Measurements from ENCODE around the gene BIRC6.
A peak's percentile ranks its signal among the peaks of the same experiment; 100 is the strongest.
"Not testable (repeated sequence)": the region's sequence is repeated elsewhere in the genome, so short reads cannot be mapped to it uniquely, and the experiment has no call there.

Gene BIRC6

DNA sequence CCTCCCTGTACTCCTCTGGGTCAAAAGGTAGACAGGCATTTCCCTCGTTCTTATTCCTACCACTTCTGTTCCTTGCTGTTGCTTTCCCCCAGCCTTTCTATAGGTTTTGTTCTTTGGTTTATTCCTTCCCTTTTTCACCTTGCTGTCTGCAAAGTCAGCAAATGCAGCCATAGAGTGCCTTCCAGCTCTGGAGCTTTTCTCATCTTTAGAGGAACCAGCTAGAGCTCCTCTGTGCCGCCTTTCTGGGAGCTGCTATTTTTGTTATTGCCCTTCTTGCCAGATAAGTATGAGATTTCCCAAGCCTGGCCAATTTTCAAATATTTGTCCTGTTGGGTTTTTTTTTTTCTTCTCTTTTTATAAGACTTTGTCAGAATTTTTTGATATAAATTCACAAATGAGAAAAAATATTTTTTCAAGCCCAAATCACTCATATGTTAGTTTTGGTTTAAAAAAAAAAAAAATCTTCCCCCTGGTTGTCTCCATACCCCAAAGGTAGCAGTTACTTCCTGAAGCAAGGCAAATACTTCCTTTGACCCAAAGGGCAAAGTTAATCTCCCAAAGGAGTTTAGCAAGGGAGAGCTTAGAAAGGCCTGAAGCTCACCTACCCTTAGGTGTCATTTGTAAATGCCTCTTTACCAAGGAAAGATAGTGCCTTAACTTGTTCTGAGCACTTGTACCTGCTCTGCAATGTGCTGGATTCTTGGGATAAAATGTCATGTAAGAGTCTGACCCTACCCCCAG, 265.9 kb downstream of the BIRC6 start:
- DNase-seq: no peak

DNA sequence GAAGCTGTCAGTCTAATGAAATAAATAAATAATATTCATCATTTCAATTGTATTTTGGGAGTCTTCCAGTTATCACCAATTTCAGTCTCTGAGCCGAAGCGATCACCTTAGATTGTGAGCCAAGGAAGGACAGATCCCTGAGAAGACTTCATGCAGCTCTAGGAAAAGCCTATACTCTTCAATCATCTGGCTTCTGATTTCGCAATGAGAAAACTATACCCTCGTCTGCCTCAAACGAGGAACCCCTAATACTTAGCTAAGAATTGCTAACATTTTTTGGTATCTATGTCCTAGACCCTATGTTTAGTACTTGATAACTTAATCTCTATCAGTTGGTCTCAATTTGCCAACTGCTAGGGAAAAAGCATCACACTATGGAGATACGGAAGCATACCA, 266.5 kb downstream of the BIRC6 start:
- no peak for DNase-seq

DNA sequence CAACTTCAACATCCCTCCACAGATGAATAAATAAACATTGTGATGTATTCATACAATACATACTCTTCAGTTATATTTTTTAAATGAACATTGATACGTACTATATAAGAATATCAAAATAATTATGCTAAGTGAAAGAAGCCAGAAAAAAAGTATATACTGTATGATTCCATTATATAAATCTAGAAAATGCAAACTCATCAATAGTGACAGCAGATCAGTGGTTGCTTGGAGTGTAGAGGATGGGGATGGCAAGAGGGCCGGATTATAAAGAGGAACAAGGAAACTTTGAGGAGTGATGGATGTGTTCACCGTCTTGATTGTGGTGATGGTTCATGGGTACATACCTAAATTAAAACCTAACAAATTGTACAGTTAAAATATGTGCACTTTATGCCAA, 268.0 kb downstream of the BIRC6 start:
- no peak for DNase-seq

DNA sequence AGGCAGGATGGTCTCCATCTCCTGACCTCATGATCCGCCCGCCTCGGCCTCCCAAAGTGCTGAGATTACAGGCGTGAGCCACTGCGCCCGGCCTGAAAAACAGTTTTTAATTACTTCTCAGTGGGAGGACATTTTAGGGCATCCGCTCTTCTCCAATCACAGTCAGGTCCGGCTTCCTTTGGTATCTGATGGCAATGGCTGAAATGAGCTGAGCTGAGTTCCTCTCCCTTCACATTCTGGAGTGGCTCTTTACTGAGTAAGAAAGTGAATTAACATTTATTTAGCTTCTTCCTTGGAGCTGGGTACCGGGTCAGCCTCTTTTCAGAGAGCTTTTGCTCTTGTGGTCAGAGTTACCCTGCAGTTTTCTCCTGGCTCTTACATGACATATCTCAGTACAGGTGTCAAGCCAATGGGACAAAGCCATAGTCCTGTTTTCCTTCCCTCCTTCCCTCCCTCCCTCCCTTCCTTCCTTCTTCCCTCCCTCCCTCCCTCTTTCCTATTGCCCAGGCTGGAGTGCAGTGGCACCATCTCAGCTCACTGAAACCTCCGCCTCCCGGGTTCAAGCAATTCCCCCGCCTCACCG, 269.9 kb downstream of the BIRC6 start:
- DNase-seq: no peak

DNA sequence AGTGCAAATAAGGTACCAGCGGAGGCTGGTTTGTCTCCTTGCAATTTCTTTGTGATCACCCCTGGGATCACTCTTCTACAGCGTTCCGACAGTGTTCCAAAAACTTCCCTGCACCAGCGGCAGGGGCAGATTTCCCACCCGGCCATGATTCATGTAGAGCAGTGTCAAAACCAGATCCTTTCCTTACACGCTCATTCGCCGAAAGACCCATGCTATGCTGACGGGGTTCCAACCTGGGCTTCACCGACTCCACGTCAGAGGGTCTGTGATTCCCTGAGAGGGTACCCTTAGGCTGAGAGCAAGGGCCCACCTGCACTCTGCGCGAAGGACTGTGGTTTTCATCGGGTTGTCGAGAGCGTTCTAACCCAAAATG, 270.6 kb downstream of the BIRC6 start:
- peak; percentile 36 for DNase-seq

DNA sequence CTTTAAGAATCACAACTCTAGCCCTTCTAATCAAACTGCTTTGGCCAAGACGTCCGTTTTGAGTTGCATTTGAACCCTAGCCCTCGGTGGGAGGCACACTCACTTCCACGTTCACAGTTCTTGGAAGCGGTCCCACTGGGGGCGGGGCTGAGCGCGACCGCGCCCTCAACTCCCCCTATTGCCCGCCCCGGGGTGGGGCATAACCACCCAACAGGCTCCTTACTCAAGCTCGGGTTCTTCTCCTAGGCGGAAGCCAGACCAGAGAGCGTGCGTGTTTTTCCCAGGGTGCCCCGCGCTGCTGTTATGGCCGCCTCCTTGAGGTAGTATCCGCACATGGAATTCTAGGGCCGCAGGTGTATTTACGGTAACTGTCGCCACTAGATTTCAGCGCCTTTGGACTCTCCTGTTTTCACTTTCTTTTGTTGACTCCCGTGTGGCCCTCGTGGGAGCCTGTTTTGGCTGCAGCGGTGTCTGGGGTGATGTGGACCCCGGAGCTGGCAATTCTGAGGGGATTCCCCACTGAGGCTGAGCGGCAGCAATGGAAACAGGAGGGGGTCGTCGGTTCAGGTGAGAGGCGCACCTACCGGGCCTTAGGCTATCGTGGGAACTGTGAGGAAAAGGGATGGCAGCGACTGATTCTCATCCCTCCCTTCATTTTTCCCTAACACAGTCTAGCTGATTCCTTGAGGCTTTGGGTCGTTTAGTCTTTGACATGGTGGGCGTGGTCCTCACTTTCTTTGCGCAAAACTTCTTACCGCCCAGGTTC, 271.2 kb downstream of the BIRC6 start, which contains the start of gene TTC27:
TTC27 (plus strand) TSS at position 237 of the 766 bp plus-strand sequence; CDS start at position 480, 243 bp downstream.
- peak; percentile 95 for DNase-seq

DNA sequence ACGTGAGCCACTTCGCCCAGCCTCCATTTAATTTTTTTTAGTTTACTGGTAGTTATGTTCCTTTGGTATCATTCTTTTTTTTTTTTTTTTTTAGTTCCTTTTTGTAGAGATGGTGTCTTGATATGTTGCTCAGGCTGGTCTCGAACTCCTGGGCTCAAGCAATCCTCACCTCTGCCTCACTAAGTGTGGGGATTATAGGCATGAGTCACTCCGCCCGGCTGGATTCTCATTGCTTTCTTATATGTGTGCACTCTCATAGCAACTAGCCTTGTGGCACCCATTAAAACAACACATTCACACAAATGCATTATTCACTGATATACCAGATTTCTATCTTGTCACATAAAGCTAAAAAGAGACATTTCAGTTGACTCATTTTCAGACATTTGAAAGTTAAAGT, 275.3 kb downstream of the BIRC6 start:
- no peak for DNase-seq

DNA sequence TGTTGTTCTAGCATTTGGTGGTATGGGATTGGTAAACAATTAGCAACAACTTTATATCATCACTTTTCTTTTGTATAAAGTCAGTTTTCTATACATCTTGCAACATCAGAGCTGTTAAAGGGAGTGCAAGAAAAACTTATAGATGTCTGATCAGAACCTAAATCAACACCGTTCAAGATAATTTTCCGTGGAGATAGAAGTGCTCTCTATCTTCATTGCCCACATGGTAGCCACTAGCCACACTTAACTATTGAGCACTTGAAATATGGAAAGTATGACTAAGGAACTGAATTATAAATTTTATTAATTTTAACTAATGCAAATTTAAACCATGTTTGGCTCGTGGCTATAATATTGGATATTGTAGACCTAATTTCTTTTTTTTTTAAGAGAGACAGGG, 276.2 kb downstream of the BIRC6 start:
- DNase-seq: no peak

DNA sequence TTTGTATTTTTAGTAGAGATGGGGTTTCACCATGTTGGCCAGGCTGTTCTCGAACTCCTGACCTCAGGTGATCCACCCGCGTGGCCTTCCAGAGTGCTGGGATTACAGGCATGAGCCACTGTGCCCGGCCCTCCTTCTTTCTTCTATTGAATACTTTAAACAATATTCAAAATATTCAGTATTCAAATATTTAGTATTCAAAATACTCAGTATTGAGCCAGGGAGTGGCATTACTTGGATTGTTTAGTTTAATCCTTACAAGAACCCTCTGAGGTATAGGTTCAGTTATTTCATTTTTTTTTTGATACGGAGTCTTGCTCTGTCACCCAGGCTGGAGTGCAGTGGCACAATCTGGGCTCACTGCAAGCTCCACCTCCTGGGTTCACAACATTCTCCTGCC, 281.7 kb downstream of the BIRC6 start:
- DNase-seq: not testable (repeated sequence)

DNA sequence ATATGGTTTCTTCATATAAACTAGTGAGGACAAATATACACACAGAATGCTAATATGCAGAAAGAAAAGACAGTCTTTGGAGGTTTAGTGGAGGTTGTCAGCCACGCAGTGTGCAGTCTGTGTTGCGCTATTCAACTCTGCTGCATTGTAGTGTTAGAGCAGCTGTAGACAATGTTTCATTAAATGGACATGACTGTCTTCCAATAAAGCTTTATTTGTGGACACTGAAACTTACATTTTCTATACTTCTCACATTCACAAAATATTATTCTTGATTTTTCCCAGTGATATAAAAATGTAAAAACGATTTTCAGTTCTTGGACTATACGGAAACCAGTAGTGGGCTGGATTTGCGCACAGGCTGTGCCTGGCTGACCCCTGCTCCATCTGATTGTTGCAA, 284.4 kb downstream of the BIRC6 start:
- no peak for DNase-seq

DNA sequence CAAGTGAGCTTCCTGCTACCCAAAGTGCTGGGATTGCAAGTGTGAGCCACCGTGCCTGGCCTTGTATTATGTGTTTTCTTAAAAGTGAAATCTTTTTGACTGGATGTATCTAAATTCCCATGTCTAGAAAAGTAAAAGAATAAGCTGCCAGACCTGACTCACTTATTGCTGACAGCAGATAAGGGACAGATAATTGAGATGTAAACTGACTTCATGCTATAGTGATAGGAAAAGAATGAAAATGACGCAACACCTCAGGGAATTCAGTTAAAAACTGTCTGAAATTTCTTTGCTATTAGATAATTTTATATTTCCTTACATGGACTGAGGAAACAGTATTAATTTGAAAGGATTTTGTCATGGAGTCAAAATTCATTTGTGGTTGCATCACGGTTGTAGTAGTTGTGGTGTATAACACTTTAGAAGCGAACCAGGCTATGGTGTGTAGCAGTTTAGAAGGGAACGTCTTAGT, 290.4 kb downstream of the BIRC6 start:
- DNase-seq: no peak

DNA sequence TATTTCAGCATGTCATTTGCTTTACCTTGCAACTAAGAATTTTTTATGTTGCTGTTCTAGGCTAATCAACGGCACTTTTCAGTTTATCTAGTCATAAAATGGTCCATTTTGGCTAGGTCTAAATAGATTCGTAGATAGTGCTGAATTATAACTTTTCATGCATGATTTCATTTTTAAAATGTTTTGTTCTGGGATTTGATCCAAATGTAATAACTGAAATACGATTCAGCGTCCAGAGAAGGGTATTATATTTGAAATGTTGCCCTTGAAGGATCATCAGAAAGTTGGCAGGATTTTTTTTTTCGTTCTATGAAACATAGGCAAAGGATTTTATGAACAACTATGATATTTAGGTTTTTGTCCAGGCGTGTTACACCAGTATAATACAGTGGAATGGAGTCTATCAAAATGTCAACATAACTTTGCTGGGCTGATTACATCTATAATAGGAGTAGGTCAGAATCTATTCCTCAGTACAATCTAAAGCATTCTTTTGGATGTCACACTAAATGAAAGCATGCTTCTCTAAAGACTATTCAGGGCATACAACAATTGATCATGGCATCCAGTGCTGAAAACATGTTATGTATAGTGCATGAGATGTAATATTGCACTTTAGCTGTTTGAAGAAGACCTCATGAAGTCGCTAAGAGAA, 295.9 kb downstream of the BIRC6 start:
- no peak for DNase-seq

DNA sequence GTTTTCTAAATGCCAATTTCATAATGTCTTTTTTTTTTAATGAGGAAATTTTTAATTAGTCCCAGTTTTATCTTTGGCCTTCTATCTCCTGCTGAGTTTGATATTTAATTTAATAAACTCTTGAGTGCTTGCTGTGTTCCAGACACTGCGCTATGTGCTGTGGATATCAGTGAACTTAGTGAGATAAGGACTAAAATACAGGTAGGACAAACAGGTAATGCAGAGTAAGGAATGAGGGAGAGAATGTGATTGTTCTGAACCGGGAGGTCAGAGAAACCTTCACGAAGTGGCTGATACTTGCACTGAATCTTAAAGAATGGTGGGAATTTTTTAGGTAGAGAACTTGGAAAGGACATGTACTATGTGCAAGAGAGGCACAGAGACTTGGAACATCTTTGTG, 299.2 kb downstream of the BIRC6 start:
- DNase-seq: no peak

DNA sequence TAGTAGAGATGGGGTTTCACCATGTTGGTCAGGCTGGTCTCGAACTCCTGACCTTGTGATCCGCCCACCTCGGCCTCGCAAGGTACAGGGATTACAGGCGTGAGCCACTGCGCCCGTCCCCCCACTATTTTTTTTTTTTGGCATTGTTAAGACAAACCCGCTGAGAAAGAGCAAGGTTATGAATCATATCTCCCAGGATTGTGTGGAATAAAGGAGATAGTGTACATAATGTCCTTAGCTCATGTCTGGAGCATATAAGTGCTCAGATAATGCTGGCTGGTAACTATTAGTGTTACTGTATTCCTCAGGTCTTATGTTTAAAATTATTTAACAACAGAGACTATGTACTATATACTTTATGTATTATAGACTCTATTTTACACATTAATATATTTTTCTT, 307.0 kb downstream of the BIRC6 start:
- no peak for DNase-seq

DNA sequence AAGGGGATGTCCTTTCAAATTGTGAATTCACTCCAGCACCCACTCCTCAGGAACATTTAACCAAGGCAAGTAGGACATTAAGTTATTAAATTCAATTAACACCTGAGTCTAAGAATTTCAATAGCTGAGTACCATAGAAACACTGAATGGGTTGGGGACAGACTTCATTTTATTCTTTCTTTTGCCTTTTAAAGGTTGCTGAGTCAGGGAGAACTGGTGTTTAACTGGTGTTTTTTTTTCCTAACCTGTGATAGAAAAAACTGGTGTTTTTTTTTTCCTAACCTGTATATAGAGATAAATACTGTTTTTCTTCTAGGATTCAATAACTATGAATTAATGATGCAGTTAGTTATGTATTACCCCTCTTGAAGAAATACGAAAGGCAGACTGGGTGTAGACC, 309.9 kb downstream of the BIRC6 start:
- no peak for DNase-seq

DNA sequence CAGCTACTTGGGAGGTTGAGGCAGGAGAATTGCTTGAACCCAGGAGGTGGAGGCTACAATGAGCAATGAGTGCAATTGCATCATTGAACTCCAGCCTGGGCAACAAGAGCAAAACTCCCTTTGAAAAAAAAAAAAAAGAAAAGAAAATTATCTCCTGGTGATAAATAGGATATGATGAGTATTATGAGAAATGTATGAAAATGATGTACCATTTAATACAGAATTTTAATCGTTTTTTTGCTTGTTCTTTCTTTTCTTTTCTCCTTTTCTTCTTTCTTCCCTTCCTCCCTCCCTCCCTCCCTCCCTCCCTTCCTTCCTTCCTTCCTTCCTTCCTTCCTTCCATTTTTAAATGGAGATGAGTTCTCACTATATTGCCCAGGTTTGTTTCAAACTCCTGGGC, 311.4 kb downstream of the BIRC6 start:
- DNase-seq: no peak

All from activated naive CD4-positive, alpha-beta T cell treated with anti-CD3 and anti-CD28 coated beads, Interleukin-2, amount 50 U/mL, for 16 hours (primary cell).